Measurements from ENCODE around the gene D2HGDH. TPM values are rescaled to one million over a fixed set of nuclear protein-coding genes. Genes with fewer than 3 reads are reported as not detected.
A peak's percentile ranks its signal among the peaks of the same experiment; 100 is the strongest.

D2HGDH gene
- total RNA-seq, 4 donors from 2014 or later = 37.7 to 160 (median 62.2) TPM

GRCh38 chr2:241811201-241811951 is 76.9 kb downstream of the D2HGDH start:
- Histone ChIP-seq H3K9me3 (no peaks in the 10 kb centered on the region), H3K27ac (no peak overlapping the region), H3K4me1 (no peaks in the 10 kb centered on the region), H3K4me3 (no peak overlapping the region), H3K36me3 (no peaks in the 10 kb centered on the region), H3K27me3 (peaks cover 13% of the 10 kb centered on the region)
- TF ChIP-seq, protein P1, sequence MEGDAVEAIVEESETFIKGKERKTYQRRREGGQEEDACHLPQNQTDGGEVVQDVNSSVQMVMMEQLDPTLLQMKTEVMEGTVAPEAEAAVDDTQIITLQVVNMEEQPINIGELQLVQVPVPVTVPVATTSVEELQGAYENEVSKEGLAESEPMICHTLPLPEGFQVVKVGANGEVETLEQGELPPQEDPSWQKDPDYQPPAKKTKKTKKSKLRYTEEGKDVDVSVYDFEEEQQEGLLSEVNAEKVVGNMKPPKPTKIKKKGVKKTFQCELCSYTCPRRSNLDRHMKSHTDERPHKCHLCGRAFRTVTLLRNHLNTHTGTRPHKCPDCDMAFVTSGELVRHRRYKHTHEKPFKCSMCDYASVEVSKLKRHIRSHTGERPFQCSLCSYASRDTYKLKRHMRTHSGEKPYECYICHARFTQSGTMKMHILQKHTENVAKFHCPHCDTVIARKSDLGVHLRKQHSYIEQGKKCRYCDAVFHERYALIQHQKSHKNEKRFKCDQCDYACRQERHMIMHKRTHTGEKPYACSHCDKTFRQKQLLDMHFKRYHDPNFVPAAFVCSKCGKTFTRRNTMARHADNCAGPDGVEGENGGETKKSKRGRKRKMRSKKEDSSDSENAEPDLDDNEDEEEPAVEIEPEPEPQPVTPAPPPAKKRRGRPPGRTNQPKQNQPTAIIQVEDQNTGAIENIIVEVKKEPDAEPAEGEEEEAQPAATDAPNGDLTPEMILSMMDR (IDR thresholded peaks at IDR 0.05) = no peak
- TF ChIP-seq EP300 (IDR thresholded peaks at IDR 0.05) (no peak), POLR2A (IDR thresholded peaks at IDR 0.05) (no peak), POLR2AphosphoS5 (IDR thresholded peaks at IDR 0.05) (no peak)
- DNase-seq (ENCODE audit: low spot score in 2 of 2) = peak in 1 of 2 donors; percentile 50
- 83% methylated on average over 15 of the region's 27 CpGs for WGBS

- DNase-seq (ENCODE audit: low spot score in 2 of 2) = peak in 1 of 2 donors; percentile 53
- Histone ChIP-seq H3K4me3 (no peak overlapping the region), H3K4me1 (no peaks in the 10 kb centered on the region), H3K9me3 (no peaks in the 10 kb centered on the region), H3K27ac (no peak overlapping the region), H3K36me3 (no peaks in the 10 kb centered on the region), H3K27me3 (peaks cover 21% of the 10 kb centered on the region)
- no peak for TF ChIP-seq POLR2A (IDR thresholded peaks at IDR 0.05)
- WGBS = 91% methylated on average over 13 of the region's 20 CpGs
Observed at GRCh38 chr2:241811952-241812729, 77.7 kb downstream of the D2HGDH start.

DNA sequence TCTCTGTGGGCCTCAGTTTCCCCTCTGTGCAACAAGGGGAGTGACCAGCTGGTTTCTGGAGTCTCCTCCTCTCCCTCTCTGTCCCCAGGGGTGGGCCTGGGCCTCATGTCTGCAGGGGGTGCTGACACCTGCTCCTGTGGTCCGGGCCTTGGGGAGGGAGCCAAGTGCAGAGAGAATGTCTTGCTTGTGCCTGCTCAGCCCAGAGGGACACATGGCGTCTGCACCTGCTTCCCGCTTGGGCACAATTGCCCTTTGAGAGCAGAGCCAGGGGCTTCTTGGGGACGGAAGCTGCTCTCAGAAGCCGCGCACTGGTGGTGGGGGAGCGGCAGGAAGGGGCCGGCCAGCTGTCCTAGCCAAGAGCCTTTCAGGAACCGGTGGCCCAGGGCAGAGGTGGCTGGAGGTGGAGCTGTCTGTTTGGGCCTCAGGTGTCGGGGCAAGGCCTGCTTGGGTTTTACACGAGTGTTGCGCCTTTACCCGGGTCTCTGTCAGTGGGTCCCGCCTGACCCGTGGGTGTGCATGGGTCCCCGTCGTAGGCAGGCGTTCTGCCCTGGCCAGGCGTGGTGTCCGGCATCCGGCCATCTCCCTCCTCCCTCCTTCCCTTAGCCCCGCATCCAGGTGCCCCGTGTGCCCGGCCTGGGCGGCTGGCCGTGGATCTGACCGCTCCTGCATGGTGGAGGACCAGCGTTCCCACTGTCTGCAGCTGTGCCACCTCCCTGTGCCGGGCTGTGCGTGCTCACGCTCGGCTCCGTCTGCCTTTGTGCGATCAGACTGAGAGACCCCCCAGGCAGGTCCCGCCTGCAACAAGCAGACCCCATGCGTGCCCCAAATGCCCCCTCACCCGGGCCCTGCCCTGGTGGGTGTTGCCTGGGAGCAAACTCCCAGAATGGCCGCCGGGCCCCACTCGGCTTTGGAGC is 78.6 kb downstream of the D2HGDH start:
- TF ChIP-seq, protein P1 (IDR thresholded peaks at IDR 0.05) = no peak
- TF ChIP-seq POLR2A (IDR thresholded peaks at IDR 0.05) (no peak), POLR2AphosphoS5 (IDR thresholded peaks at IDR 0.05) (no peak), EP300 (IDR thresholded peaks at IDR 0.05) (no peak)
- H3K4me3 ChIP-seq = no peak overlapping the region
- no peak overlapping the region for H3K27ac ChIP-seq
- no peaks in the 10 kb centered on the region for H3K4me1 ChIP-seq
- 89% methylated on average over 18 of the region's 40 CpGs for WGBS
- H3K36me3 ChIP-seq = no peaks in the 10 kb centered on the region
- peaks cover 21% of the 10 kb centered on the region for H3K27me3 ChIP-seq
- peak in 1 of 2 donors; percentile 62 for DNase-seq (ENCODE audit: low spot score in 2 of 2)
- no peaks in the 10 kb centered on the region for H3K9me3 ChIP-seq

DNA sequence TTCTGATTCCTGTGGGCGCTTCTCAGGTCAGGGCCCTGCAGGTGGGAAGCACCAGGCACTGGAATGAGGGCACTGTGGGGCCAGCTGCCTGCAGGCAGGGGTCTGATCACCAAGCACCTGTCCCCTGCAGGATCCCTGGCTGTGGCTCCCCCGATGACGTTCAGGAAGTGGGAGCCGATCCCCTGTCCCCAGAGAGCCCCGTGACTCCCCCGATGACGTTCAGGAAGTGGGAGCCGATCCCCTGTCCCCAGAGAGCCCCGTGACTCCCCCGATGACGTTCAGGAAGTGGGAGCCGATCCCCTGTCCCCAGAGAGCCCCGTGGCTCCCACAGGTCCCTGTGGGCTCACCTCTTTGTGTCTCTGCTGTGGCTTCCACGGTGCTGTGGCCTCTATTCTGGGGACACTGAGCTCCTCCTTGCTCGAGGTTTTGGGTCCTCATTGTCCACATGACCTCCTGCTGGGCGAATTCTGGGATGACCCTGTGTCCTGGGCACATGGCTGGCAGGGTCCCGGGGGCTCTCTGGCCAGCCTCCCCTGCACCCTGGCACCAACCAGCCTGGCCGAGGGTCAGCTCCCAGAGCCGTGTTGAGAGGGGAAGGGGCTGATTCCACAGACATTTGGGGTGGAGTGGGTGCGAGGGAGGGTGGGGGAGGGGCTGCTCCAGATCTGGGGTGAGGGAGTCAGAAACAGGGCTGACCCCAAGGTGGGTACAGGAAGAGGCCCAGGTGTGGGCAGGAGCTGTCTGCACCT is 79.4 kb downstream of the D2HGDH start:
- DNase-seq (ENCODE audit: low spot score in 2 of 2) = peak; percentile 64 to 68

GRCh38 chr2:241814393-241814642 is 79.9 kb downstream of the D2HGDH start:
- Histone ChIP-seq H3K27ac (no peak overlapping the region), H3K4me3 (no peak overlapping the region), H3K4me1 (no peaks in the 10 kb centered on the region), H3K36me3 (no peaks in the 10 kb centered on the region), H3K27me3 (peaks cover 21% of the 10 kb centered on the region), H3K9me3 (no peaks in the 10 kb centered on the region)
- peak in 1 of 2 donors; percentile 57 for DNase-seq (ENCODE audit: low spot score in 2 of 2)
- WGBS = 90% methylated on average over 2 of the region's 17 CpGs
- TF ChIP-seq POLR2A (IDR thresholded peaks at IDR 0.05) = no peak
- no peak for TF ChIP-seq POLR2AphosphoS5 (IDR thresholded peaks at IDR 0.05)
- TF ChIP-seq EP300 (IDR thresholded peaks at IDR 0.05) = no peak

More for the DNA sequence above, 79.4 kb downstream of the D2HGDH start:
- H3K4me3 ChIP-seq = no peak overlapping the region
- TF ChIP-seq, protein P1 (IDR thresholded peaks at IDR 0.05) = no peak
- no peak for TF ChIP-seq EP300 (IDR thresholded peaks at IDR 0.05)
- H3K27me3 ChIP-seq = peaks cover 21% of the 10 kb centered on the region
- no peak overlapping the region for H3K27ac ChIP-seq
- H3K9me3 ChIP-seq = no peaks in the 10 kb centered on the region
- H3K36me3 ChIP-seq = no peaks in the 10 kb centered on the region
- H3K4me1 ChIP-seq = no peaks in the 10 kb centered on the region
- 64% methylated on average over 6 of the region's 20 CpGs for WGBS

Measured in suprapubic skin (tissue), 4 donors.